Colonic mucosa (tissue), 4 donors: ENCODE results near the gene REEP5. TPM values are rescaled to one million over a fixed set of nuclear protein-coding genes. Genes with fewer than 3 reads are reported as not detected.
"Not testable (repeated sequence)": the region's sequence is repeated elsewhere in the genome, so short reads cannot be mapped to it uniquely, and the experiment has no call there.

ENCODE experiments used
- DNase-seq: peaks from one replicate; pipeline ENCODE4 v3.0.0-alpha.2; 2020
- H3K27ac ChIP-seq: fragments of 200-600 bp; one replicate; pipeline ENCODE4 v1.8.0; 2021
- H3K27me3 ChIP-seq: fragments of 200-600 bp; one replicate; pipeline ENCODE4 v1.8.0; 2021
- H3K36me3 ChIP-seq: fragments of 200-600 bp; one replicate; pipeline ENCODE4 v1.8.0; 2021
- H3K4me1 ChIP-seq: fragments of 200-600 bp; one replicate; pipeline ENCODE4 v1.8.0; 2021; ENCODE audit warnings: mild to moderate bottlenecking
- H3K4me3 ChIP-seq: fragments of 200-600 bp; one replicate; pipeline ENCODE4 v1.8.0; 2021
- H3K9ac ChIP-seq, 2 donors: one replicate each; pipeline ENCODE4 v1.7.0; 2013; ENCODE audit warnings: control low read depth in 2 of 2, low read depth in 2 of 2, low read length in 2 of 2
- H3K9me3 ChIP-seq: fragments of 200-600 bp; one replicate; pipeline ENCODE4 v1.8.0; 2021
- intact Hi-C: fragments of 100-400 bp; cut with DNase I; formaldehyde crosslinking; loops from one replicate; pipeline ENCODE4 v1.14.1; 2022
- total RNA-seq, 2 donors: library from RNA; stranded (reverse); fragmentation: NEBNext Ultra II Directional in 1 of 2; extraction: Animal tissue kit (Norgen Biotek cat#: 25700) in 1 of 2; gene quantifications; one replicate each; pipeline ENCODE4 v1.2.1, GENCODE V29; 2021
- TF ChIP-seq, protein P1 (sequence below): fragments of 200-600 bp; IDR thresholded peaks from one replicate; pipeline ENCODE4 v1.8.0; 2022; ENCODE audit warnings: antibody characterized with exemption, mild to moderate bottlenecking
- donor health status: healthy.
- donor health status: DM: no; HTN: no; CAD: no.
- donor health status: DM: no; HTN: no; CAD: no.

Gene REEP5
- total RNA-seq, 2 donors from 2014 or later = 76.7 to 96.3 TPM

- Histone ChIP-seq H3K27ac (no peak overlapping the region), H3K9me3 (no peaks in the 10 kb centered on the region), H3K9ac (no peak overlapping the region), H3K27me3 (no peaks in the 10 kb centered on the region), H3K4me3 (no peak overlapping the region), H3K4me1 (no peaks in the 10 kb centered on the region), H3K36me3 (no peaks in the 10 kb centered on the region)
- intact Hi-C loops = no loop called here
- TF ChIP-seq, protein P1, sequence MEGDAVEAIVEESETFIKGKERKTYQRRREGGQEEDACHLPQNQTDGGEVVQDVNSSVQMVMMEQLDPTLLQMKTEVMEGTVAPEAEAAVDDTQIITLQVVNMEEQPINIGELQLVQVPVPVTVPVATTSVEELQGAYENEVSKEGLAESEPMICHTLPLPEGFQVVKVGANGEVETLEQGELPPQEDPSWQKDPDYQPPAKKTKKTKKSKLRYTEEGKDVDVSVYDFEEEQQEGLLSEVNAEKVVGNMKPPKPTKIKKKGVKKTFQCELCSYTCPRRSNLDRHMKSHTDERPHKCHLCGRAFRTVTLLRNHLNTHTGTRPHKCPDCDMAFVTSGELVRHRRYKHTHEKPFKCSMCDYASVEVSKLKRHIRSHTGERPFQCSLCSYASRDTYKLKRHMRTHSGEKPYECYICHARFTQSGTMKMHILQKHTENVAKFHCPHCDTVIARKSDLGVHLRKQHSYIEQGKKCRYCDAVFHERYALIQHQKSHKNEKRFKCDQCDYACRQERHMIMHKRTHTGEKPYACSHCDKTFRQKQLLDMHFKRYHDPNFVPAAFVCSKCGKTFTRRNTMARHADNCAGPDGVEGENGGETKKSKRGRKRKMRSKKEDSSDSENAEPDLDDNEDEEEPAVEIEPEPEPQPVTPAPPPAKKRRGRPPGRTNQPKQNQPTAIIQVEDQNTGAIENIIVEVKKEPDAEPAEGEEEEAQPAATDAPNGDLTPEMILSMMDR = no peak
- no peak for DNase-seq
Observed at GRCh38 chr5:112895682-112896081, 26.3 kb downstream of the REEP5 start.

DNA sequence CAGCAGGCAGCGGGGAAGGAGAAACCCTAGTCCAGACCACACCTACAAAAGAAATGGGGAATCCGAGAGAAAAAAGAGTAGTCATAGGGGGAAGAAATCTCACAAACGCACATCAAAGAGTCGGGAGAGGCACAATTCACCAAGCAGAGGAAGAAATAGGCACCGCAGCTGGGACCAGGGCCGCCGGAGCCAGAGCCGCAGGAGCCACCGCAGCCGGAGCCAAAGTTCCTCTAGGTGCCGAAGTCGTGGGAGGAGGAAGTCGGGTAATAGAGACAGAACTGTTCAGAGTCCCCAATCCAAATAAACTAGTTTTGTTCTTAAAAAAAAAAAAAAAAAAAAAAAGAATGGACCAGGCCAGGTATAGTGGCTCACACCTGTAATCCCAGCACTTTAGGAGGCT, 29.3 kb downstream of the REEP5 start:
- no peak for DNase-seq
- Histone ChIP-seq H3K4me1 (no peaks in the 10 kb centered on the region), H3K27ac (no peak overlapping the region), H3K9me3 (no peaks in the 10 kb centered on the region), H3K36me3 (no peaks in the 10 kb centered on the region), H3K4me3 (no peak overlapping the region), H3K9ac (no peak overlapping the region), H3K27me3 (no peaks in the 10 kb centered on the region)
- TF ChIP-seq, protein P1 = no peak
- intact Hi-C loops = no loop called here

GRCh38 chr5:112892066-112892465, 30.0 kb downstream of the REEP5 start:
- H3K27me3 ChIP-seq, H3K9ac ChIP-seq, H3K27ac ChIP-seq, H3K36me3 ChIP-seq, H3K4me3 ChIP-seq, DNase-seq, intact Hi-C loops, H3K4me1 ChIP-seq, H3K9me3 ChIP-seq: not testable (repeated sequence)

DNA sequence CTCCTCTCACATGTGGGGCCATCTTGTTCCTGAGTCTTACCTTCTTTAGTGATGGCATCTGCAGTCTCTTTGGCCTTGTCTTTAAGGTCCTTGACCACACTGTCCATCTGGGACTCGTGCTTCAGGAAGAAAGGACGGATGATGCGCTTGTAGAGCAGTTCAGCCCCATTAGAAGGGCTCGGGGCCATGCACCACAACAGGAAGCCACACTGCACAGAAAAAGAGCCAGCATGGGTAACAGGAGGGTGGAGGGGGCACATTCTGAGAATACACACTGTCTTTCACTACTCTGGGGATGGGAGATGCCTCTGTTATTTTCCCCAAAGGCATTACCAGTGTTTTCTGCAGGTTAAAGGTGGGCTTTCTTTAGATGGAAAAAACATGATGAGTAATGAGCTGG, 35.1 kb downstream of the REEP5 start:
- TF ChIP-seq, protein P1 = no peak
- Histone ChIP-seq H3K9me3 (no peaks in the 10 kb centered on the region), H3K36me3 (peaks cover 14% of the 10 kb centered on the region), H3K27me3 (no peaks in the 10 kb centered on the region), H3K27ac (no peak overlapping the region), H3K4me1 (no peaks in the 10 kb centered on the region), H3K4me3 (no peak overlapping the region), H3K9ac (no peak overlapping the region)
- DNase-seq = no peak
- intact Hi-C loops = no loop called here

DNA sequence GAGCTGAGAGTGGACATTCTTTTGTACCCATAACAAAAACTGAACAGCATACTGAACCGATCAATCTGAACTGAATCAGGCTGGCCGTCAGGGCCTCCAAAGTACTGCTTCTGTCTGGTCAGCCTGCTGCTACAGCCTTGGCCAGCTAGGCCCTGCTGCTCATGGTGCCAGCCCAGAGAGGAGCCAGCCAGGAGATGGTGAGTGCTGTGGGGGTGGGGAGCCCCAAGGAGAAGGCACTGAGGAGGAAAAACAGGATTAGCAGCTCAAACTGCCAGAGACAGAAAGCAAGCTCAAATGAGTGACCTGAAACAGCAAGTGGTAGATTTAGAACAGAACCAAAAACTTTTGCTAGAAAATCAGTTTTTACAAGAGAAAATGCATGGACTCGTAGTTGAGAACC, 37.0 kb downstream of the REEP5 start:
- TF ChIP-seq, protein P1 = no peak
- Histone ChIP-seq H3K9me3 (no peaks in the 10 kb centered on the region), H3K4me3 (no peak overlapping the region), H3K36me3 (peaks cover 14% of the 10 kb centered on the region), H3K9ac (no peak overlapping the region), H3K27ac (no peak overlapping the region), H3K4me1 (no peaks in the 10 kb centered on the region), H3K27me3 (no peaks in the 10 kb centered on the region)
- DNase-seq = no peak
- intact Hi-C loops = no loop called here

DNA sequence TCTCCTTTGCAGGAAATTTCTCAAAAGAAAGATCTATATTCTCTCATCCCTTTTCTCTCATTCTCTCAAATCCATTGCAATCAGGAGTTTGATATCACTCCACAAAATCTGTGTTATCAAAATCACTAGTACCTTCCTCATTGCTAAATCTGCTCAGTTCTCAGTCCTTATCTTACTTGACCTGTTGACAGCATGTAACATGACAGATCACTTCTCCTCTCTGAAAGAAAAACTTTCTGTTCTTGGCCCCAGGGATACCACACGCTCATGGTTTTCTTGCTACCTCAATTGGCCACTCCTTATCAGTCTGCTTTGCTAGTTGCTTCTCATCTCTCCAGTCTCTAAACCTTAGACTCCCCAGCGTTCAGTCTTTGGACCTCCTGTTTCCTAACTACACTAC, 38.8 kb downstream of the REEP5 start:
- H3K36me3 ChIP-seq = peaks cover 14% of the 10 kb centered on the region
- H3K4me3 ChIP-seq = no peak overlapping the region
- H3K4me1 ChIP-seq = no peaks in the 10 kb centered on the region
- no peaks in the 10 kb centered on the region for H3K27me3 ChIP-seq
- no peaks in the 10 kb centered on the region for H3K9me3 ChIP-seq
- H3K27ac ChIP-seq = no peak overlapping the region
- DNase-seq = no peak
- no peak overlapping the region for H3K9ac ChIP-seq
- TF ChIP-seq, protein P1 = no peak
- intact Hi-C loops = no loop called here
